HG02759 (cell line): ENCODE results near the gene RNF207.

ENCODE experiments used
- ATAC-seq: cut with Tn5 transposase; IDR thresholded peaks from one replicate; pipeline ENCODE4 v1.9.1; 2021; ENCODE audit warnings: mild to moderate bottlenecking, moderate library complexity; ENCODE audit not compliant: unreplicated experiment

Gene RNF207

DNA sequence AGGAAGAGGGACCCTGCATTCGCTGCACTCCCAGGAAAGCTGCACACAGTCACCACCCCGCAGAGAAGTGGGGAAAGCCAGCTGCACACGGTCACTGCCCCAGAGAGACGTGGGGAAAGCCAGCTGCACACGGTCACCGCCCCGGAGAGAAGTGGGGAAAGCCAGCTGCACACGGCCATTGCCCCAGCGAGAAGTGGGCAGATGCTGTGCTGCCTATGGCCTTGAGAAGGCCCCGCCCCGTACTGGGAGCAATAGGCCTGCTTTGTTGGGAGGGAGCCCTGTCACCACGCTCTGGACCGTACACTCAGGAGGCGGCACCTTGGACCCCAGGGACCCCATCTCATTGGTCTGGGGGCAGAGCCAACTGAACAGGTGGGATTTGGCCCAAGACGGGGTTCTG is 59.2 kb downstream of the RNF207 start:
- ATAC-seq, result no peak

DNA sequence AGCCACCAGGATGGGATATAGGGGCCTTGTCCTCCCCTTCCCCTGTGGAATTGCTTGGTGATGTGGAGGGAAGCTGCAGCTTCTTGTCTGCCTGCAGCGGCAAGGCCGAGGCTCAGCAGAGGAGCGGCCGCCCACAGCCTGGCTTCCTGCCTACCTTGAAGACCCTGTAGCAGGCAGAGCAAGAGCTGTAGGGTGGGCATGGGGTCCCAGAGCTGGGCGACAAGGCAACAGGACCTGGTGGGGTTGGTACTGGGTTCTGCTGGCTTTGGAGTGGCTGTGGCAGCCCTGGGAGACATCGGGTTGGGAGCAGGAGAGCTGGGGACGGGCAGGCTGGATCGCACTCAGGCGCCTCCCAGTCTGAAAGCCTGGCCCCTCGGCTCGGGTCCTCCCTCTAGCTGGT is 60.7 kb downstream of the RNF207 start:
- no peak for ATAC-seq

DNA sequence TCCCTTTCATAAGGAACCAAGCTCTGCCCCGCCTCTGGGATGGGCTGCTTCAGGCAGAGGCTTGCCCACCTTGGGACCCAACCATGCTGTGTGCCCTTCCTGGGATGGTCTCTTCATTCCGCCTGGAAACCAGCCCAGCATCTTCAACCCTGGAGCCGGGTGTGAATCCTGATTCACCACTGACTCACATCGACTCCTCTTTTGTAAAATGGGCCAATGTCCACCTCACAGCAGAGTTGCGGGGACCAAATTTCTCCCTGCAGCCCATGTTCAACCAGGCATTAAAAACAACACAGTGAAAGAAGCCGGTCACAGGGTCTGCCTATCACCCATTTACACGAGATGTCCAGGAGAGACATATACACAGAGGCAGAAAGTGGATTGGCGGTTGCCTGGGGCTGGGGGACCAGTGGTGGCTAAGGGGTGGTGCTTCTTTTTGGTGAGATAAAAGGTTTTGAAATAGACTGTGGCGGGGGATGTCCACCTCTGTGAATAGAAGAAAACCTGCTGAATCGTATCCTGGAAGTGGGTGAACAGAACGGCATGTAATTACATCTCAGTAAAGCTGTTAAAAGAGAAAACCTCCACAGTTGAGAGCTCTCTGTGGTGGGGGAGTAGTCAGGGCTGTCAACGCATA is 61.9 kb downstream of the RNF207 start:
- no peak for ATAC-seq

DNA sequence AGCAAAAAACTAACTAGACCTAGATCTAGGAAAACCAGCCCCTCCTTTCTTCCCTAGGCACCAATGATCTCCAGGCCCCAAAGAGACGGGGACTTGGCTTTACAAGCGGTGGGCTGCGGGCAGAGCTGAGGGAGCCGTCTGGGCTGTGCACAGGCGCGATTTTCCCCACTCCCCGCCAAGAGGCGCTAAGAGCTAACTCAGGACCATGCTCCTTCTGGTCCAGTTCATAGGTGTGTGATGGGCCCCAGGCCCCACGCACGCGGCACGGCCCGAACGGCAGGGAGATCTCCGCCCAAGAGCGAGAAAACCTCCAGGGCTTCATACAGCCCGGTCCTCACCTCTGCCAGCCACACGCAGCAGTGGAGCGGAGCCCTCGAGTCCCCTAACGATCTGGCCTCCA is 62.5 kb downstream of the RNF207 start:
- ATAC-seq, result no peak

DNA sequence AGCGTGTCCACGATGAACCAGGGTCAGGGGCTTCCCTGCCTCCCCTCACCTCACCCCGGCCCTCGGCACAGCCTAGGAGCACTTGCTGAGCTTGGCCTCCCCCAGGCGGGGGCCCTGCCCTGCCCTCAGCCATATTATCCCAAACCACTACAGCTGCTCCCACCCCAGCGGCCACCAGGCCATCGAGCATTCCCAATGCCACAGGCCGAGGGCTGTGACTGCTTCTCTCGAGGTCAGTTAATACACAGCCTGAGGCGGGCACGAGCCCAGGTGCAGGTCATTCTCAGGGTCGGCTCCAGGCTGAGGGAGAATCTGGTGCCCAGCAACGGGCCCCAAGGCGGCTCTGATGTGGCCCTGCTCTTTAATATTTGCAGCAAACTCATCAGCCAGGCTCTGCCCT is 63.4 kb downstream of the RNF207 start:
- no peak for ATAC-seq

DNA sequence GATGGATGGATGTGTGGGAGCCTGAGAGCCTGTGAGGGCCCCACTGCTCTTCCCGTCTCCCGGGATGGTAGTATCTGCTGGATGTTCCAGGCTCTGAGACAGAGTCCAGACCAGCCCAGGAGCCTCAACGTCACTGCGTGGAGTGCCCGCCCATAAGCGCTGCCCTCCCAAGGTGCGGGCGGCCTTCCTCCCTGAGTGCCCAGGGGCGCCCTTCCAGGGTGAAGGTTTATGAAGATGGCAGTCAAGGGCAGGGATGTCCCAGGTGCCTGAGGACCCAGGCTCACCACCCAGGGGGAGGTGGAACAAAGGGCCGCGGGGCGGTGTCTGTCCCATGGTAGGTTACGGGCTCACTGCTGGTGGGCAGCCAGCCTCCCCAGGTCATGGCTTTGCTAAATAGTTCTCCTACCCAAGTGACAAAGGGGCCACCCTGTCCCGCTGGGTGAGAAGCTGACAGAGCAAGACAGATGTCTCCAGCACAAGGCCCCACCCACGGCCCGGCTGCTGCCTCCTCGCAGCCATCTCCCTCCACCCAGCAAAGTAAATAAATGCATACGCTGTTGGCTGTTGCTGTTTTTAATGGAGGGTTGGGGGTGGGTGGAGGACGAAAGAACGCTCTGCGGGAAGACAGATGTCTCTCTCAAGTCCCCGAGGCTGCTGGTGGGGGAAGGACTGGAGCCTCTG is 63.9 kb downstream of the RNF207 start:
- no peak for ATAC-seq

DNA sequence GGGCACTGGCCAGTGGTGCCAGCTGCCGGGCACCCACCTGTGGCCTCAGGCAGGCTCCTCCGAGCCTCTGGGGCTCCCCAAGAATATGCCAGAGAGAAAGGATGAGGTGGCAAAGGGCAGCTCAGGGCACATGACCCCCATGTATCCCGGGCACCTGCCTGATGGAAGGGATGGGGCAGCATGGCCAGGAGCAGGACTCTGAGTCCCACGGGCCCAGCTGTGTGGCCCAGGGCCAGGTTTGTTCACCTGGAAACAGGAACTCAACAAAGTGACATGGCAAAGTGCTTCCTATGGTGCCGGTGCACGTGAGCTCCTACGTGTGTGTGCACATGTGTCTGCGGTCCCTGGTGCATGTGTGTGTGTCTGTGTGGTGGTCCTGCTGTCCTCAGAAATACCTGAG is 64.5 kb downstream of the RNF207 start:
- no peak for ATAC-seq
